GM12873 (cell line): ENCODE results near the gene CTCFL.

Experiments
- CTCF ChIP-seq: IDR thresholded peaks from 2 replicates; pipeline ENCODE4 v1.5.1; 2012; ENCODE audit warnings: low read depth, mild to moderate bottlenecking, moderate library complexity, low read length, control low read depth; ENCODE audit not compliant: insufficient read depth; ENCODE audit errors: missing control alignments

CTCFL gene

GRCh38 chr20:57548177-57549058 is 23.5 kb upstream of the CTCFL start:
- TF ChIP-seq CTCF, result no peak

GRCh38 chr20:57546956-57547649 is 22.2 kb upstream of the CTCFL start:
- no peak for TF ChIP-seq CTCF

GRCh38 chr20:57545927-57546662 is 21.2 kb upstream of the CTCFL start:
- TF ChIP-seq CTCF, result no peak

GRCh38 chr20:57544838-57545564 is 20.1 kb upstream of the CTCFL start:
- no peak for TF ChIP-seq CTCF

GRCh38 chr20:57543754-57544153 is 18.8 kb upstream of the CTCFL start:
- TF ChIP-seq CTCF, result no peak

- TF ChIP-seq CTCF, result no peak
Observed at GRCh38 chr20:57540890-57541580, 16.1 kb upstream of the CTCFL start.
